Neural cell (in vitro differentiated cells): ENCODE measurements around the gene SENP8.

Experiments used
- CTCF ChIP-seq: fragments of 450-650 bp; IDR thresholded peaks from 2 replicates; pipeline ENCODE4 v1.5.1; 2014; ENCODE audit warnings: antibody characterized with exemption, mild to moderate bottlenecking, moderate library complexity; ENCODE audit not compliant: poor library complexity, severe bottlenecking
- EP300 ChIP-seq: fragments of 450-650 bp; conservative IDR thresholded peaks from 2 replicates; pipeline ENCODE4 v1.6.1; 2014; ENCODE audit warnings: antibody characterized with exemption, mild to moderate bottlenecking, moderate library complexity; ENCODE audit not compliant: poor library complexity, severe bottlenecking
- EZH2 ChIP-seq: fragments of 200-600, 300-800 bp; shearing (Covaris generic), sonication (generic); IDR thresholded peaks from 2 replicates; pipeline ENCODE4 v1.6.1; 2014; ENCODE audit warnings: antibody characterized with exemption, low read length, borderline replicate concordance, mild to moderate bottlenecking; ENCODE audit not compliant: insufficient read depth, poor library complexity, severe bottlenecking
- MXI1 ChIP-seq: fragments of 450-650 bp; conservative IDR thresholded peaks from 2 replicates; pipeline ENCODE4 v1.6.1; 2014; ENCODE audit warnings: antibody characterized with exemption, mild to moderate bottlenecking; ENCODE audit not compliant: poor library complexity, severe bottlenecking
- POLR2AphosphoS5 ChIP-seq: IDR thresholded peaks from 2 replicates; pipeline ENCODE4 v1.6.1; 2012
- RAD21 ChIP-seq: fragments of 450-650 bp; conservative IDR thresholded peaks from 2 replicates; pipeline ENCODE4 v1.6.1; 2014; ENCODE audit warnings: antibody characterized with exemption, mild to moderate bottlenecking, moderate library complexity

GRCh38 chr15:72112805-72113204 is 5.4 kb upstream of the SENP8 start:
- no peak for TF ChIP-seq CTCF
- TF ChIP-seq POLR2AphosphoS5 = no peak
- TF ChIP-seq EZH2 = no peak
- no peak for TF ChIP-seq EP300
- no peak for TF ChIP-seq RAD21
- no peak for TF ChIP-seq MXI1
